Activated CD4-positive, alpha-beta T cell treated with anti-CD3 and anti-CD28 coated beads for 1 hour (primary cell): ENCODE results near the gene WNT7B.
"Not testable (repeated sequence)": the region's sequence is repeated elsewhere in the genome, so short reads cannot be mapped to it uniquely, and the experiment has no call there.

ENCODE experiments used
- DNase-seq: peaks from one replicate; pipeline ENCODE4 v3.0.0-alpha.2; 2020

Gene WNT7B

GRCh38 chr22:46007848-46008261, 30.9 kb upstream of the WNT7B start:
- no peak for DNase-seq

GRCh38 chr22:46007003-46007847, 30.3 kb upstream of the WNT7B start:
- DNase-seq: no peak

GRCh38 chr22:46006379-46007002, 29.5 kb upstream of the WNT7B start:
- peak; percentile 79 for DNase-seq

GRCh38 chr22:46005116-46005705, 28.2 kb upstream of the WNT7B start:
- DNase-seq: not testable (repeated sequence)

GRCh38 chr22:46004105-46004866, 27.3 kb upstream of the WNT7B start:
- DNase-seq: no peak

GRCh38 chr22:46003271-46004091, 26.5 kb upstream of the WNT7B start:
- DNase-seq: no peak

- no peak for DNase-seq
Observed at GRCh38 chr22:46002757-46003270, 25.9 kb upstream of the WNT7B start.

GRCh38 chr22:46001426-46002106, 24.6 kb upstream of the WNT7B start:
- no peak for DNase-seq

- no peak for DNase-seq
Observed at GRCh38 chr22:46001046-46001425, 24.1 kb upstream of the WNT7B start.

GRCh38 chr22:46000081-46001027, 23.4 kb upstream of the WNT7B start:
- no peak for DNase-seq

- DNase-seq: no peak
Observed at GRCh38 chr22:45999379-45999971, 22.5 kb upstream of the WNT7B start.

GRCh38 chr22:45998638-45999378, 21.8 kb upstream of the WNT7B start:
- no peak for DNase-seq

- DNase-seq: no peak
Observed at GRCh38 chr22:45997777-45998637, 21.0 kb upstream of the WNT7B start.

GRCh38 chr22:45997077-45997776, 20.3 kb upstream of the WNT7B start:
- DNase-seq: no peak

GRCh38 chr22:45996241-45997076, 19.5 kb upstream of the WNT7B start:
- no peak for DNase-seq

GRCh38 chr22:45995405-45996101, 18.6 kb upstream of the WNT7B start:
- no peak for DNase-seq
